Skin epidermis (tissue), 12 donors: Measurements from ENCODE around the gene TSPAN5.

Experiments
- H3K27ac ChIP-seq, 21 experiments: fragments of 200-600 bp; sonication (generic) in 11 of 21; one replicate each; pipeline ENCODE4 v1.5.0; 2020; ENCODE audit warnings: mild to moderate bottlenecking in 3 of 21, inconsistent platforms in 2 of 21, moderate library complexity in 2 of 21
- H3K4me3 ChIP-seq, 7 experiments: fragments of 200-600 bp; sonication (generic) in 2 of 7; one replicate each; pipeline ENCODE4 v1.5.0; 2020; ENCODE audit warnings: inconsistent platforms in 2 of 7, mild to moderate bottlenecking in 2 of 7, moderate library complexity in 1 of 7

TSPAN5 gene

GRCh38 chr4:98608356-98608755, 50.1 kb downstream of the TSPAN5 start:
- Histone ChIP-seq H3K27ac (no peak overlapping the region), H3K4me3 (no peak overlapping the region)

- H3K4me3 ChIP-seq = no peak overlapping the region
- H3K27ac ChIP-seq = no peak overlapping the region
These were observed 51.5 kb downstream of the TSPAN5 start for GRCh38 chr4:98606894-98607293.

- H3K27ac ChIP-seq = no peak overlapping the region
- H3K4me3 ChIP-seq = no peak overlapping the region
These were observed 53.2 kb downstream of the TSPAN5 start for GRCh38 chr4:98605216-98605615.

GRCh38 chr4:98604723-98605122, 53.7 kb downstream of the TSPAN5 start:
- peak overlapping the region in 1 of 21 experiments; percentile 53 for H3K27ac ChIP-seq
- no peak overlapping the region for H3K4me3 ChIP-seq

GRCh38 chr4:98603683-98604521, 54.5 kb downstream of the TSPAN5 start:
- Histone ChIP-seq H3K27ac (peak overlapping the region in 1 of 21 experiments; percentile 53), H3K4me3 (no peak overlapping the region)

GRCh38 chr4:98602270-98602669, 56.1 kb downstream of the TSPAN5 start:
- Histone ChIP-seq H3K27ac (peak overlapping the region in 2 of 21 experiments; percentile 29 to 32), H3K4me3 (no peak overlapping the region)

- H3K27ac ChIP-seq = peak overlapping the region in 1 of 21 experiments; percentile 24
- H3K4me3 ChIP-seq = no peak overlapping the region
These were observed 56.7 kb downstream of the TSPAN5 start for GRCh38 chr4:98601708-98602107.

GRCh38 chr4:98599617-98600205, 58.7 kb downstream of the TSPAN5 start:
- Histone ChIP-seq H3K27ac (no peak overlapping the region), H3K4me3 (no peak overlapping the region)

- peak overlapping the region in 2 of 21 experiments; percentile 9 to 18 for H3K27ac ChIP-seq
- H3K4me3 ChIP-seq = no peak overlapping the region
These were observed 71.5 kb downstream of the TSPAN5 start for GRCh38 chr4:98586962-98587354.

- no peak overlapping the region for H3K27ac ChIP-seq
- no peak overlapping the region for H3K4me3 ChIP-seq
These were observed 72.0 kb downstream of the TSPAN5 start for GRCh38 chr4:98586291-98586961.

GRCh38 chr4:98585596-98585995, 72.8 kb downstream of the TSPAN5 start:
- H3K4me3 ChIP-seq = no peak overlapping the region
- no peak overlapping the region for H3K27ac ChIP-seq

GRCh38 chr4:98584265-98584664, 74.1 kb downstream of the TSPAN5 start:
- H3K27ac ChIP-seq = no peak overlapping the region
- no peak overlapping the region for H3K4me3 ChIP-seq

GRCh38 chr4:98583265-98583664, 75.1 kb downstream of the TSPAN5 start:
- Histone ChIP-seq H3K27ac (no peak overlapping the region), H3K4me3 (no peak overlapping the region)

- no peak overlapping the region for H3K27ac ChIP-seq
- H3K4me3 ChIP-seq = no peak overlapping the region
These were observed 77.3 kb downstream of the TSPAN5 start for GRCh38 chr4:98581126-98581525.

- no peak overlapping the region for H3K4me3 ChIP-seq
- H3K27ac ChIP-seq = no peak overlapping the region
These were observed 80.5 kb downstream of the TSPAN5 start for GRCh38 chr4:98577956-98578355.

- H3K4me3 ChIP-seq = no peak overlapping the region
- H3K27ac ChIP-seq = no peak overlapping the region
These were observed 83.6 kb downstream of the TSPAN5 start for GRCh38 chr4:98574816-98575215.

GRCh38 chr4:98573791-98574190, 84.6 kb downstream of the TSPAN5 start:
- no peak overlapping the region for H3K4me3 ChIP-seq
- H3K27ac ChIP-seq = no peak overlapping the region

- H3K27ac ChIP-seq = no peak overlapping the region
- H3K4me3 ChIP-seq = no peak overlapping the region
These were observed 85.7 kb downstream of the TSPAN5 start for GRCh38 chr4:98572697-98573096.

GRCh38 chr4:98571161-98571786, 87.1 kb downstream of the TSPAN5 start:
- H3K4me3 ChIP-seq = no peak overlapping the region
- H3K27ac ChIP-seq = no peak overlapping the region

- peak overlapping the region in 1 of 21 experiments; percentile 47 for H3K27ac ChIP-seq
- H3K4me3 ChIP-seq = no peak overlapping the region
These were observed 88.1 kb downstream of the TSPAN5 start for GRCh38 chr4:98570151-98570797.
